SH-SY5Y (cell line): ENCODE data around the gene PHACTR1.

Experiments used
- GATA2 ChIP-seq: IDR thresholded peaks from 2 replicates; pipeline ENCODE4 v1.6.1; 2011; ENCODE audit warnings: mild to moderate bottlenecking, low read depth, low read length
- GATA3 ChIP-seq: IDR thresholded peaks from 2 replicates; pipeline ENCODE4 v1.6.1; 2011; ENCODE audit warnings: low read depth, mild to moderate bottlenecking, low read length, moderate library complexity

DNA sequence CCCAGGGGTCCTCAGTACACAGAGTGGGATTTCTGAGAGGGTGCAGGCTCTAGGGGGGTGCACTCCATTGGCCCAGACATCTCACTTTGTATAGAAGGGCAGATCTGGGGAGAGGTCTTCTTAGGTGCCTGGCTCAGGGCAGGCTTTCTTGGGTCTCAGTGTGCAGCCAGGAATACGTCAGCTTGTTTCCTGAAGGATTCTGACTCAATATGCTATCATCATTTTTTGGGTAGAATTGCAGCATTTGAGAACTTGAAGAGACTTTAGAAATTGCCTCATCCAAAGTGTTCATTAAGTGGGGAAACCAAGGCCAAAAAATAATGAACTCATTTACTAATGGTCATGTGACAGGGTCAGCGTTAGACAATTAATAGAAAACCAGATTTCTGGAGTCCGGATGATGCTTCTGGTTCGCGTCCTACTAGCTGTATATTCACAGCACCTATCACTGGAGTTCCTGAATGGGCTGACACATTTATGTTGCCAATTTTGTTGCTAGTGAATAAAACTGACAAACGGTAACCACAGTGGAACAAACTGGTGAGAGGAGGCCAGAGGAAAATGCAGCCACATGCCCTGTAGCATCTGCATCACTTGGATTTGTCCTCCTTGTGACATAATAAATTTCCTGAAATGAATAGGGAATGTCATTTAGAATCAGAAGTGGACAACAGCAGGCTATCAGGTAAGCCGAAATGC, 372.9 kb downstream of the PHACTR1 start:
- TF ChIP-seq GATA3 (no peak), GATA2 (no peak)
